ENCODE data around the gene PPAN.
A peak's percentile ranks its signal among the peaks of the same experiment; 100 is the strongest.

PPAN gene

DNA sequence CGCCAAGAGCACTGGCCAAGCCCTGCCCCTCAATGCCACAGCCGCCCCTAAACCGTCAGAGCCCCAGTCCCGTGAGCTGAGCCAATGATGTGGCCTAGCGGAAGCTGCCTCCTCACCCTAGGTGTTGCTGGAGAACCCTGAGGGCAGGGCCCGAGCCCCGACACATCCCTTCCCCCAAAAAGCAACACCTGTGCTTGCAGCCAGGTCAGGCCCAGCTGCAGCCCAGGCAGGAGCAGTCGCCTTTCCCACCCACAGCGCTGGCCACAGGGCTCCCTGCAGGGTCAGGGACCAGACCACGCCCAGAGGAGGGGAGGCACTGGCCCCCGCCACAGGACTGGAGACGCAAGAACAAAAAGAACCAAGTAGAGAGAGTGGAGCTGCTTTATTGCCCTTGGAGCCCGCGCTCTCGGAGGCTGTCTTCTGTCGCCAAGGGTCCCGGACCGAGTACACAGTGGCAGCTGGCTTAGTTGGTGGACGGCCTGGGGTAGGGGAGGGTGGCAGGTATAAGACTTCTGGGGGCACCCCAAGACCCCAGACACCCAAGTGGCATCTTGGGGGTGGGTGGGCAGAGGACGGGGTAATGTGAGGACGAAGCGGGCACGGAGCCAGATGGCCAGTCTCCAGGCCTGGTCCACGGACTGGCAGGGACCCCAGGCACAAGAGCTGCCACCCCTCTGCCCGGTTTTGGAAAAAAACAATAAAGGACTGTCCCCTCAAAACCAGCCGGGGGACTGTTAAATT is 8.7 kb downstream of the PPAN start:
- DNase-seq, result no peak

DNA sequence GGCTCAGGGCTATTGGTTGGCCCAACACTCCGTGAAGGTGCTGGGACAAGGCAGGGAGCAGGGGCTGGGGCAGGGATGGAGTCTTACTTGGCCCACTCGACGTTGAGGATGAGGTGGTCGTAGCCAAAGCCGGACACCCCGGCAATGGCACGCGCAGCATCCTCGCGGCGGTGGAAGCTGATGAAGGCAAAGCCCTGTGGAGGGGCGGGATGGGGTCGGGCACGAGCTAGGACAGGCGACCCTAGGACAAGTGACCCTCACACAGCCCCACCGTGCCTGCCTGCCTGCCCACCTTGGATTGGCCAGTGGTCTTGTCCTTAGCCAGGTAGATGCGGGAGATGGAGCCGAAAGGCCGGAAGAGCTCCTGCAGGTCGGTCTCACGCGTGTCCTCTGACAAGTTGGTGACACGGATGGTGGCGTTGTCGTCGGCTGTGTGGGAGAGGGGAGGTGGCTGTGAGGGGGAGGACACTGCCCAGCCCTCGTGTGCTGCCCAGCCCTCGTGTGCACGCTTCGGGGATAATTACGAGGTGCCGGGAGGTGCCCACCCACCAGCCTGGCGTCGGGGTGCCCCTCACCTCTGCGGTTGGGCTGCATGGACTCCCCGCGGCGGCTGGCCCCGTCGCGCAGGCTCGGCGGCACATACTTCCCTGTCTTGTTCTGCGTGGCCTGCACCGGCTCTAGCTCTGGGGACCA is 9.4 kb downstream of the PPAN start:
- no peak for DNase-seq

DNA sequence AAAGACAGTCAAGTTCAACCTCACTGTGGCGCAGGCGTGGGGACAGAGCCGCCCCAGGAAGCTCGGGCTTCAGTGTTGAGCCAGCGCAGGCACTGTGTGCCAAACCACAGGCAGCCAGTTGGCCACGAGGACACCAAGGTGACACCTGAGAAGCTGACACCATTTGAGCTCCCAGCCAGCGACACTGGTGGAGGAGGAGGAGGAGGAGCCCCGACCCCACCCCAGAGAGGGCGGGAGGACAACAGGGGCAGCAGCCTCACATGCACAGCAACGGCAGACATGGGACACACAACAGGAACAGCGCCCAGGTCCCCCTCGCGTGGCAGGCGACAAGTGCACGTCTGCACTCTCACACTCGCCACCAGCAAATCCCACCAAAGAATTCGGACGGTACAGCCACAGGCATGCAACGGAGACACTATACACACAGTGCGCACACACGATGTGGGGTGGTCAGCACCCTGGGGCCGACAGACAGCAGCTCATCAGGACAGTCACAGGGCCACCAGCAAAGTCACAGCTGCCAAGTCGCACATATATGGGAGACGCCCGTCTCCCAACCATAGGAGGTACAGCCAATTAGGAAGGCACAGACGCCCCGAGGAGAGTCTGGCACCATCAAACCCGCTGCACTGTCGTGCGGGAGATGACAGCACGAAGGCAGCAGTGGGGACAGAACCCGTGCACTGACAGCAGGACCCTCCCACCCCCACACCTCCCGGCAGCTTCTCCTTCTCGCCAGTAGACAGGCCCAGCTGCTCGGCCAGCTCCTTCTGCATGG is 10.1 kb downstream of the PPAN start:
- DNase-seq, result no peak

DNA sequence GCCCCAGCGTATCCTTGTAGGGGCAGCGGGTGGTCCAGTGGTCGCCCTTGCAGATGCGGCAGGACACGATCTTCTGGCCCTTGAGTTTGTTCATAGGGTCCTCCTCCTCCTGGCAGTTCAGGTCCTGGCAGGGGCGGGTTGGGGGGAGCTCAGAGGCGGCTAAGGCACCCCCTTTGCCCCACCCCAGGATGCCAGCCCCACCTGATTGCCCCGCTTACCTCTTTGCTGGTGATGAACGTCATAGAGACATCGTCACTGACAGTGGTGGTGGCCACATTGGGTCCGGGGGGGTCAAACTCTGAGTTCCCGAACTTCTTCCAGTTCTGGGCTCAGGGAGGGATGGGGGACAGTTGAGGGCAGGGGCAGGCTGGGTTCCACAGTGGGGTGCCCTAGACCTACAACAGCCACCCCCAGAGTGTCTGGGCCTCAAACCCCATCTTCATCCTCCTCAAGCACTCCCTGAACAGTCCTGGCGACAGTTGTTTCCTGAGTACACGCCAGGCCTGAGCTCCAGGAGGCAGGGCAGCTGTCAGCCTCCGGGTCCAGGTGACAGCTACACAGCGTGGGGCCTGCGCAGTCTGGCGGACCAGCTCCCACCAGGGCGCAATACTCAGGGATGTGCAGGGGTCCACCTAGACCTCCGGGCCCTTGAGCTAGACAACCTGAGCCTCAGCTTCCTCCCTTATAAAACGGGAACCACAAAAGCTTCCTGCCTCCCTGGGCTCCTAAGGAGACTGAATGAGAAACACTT is 10.9 kb downstream of the PPAN start:
- no peak for DNase-seq

DNA sequence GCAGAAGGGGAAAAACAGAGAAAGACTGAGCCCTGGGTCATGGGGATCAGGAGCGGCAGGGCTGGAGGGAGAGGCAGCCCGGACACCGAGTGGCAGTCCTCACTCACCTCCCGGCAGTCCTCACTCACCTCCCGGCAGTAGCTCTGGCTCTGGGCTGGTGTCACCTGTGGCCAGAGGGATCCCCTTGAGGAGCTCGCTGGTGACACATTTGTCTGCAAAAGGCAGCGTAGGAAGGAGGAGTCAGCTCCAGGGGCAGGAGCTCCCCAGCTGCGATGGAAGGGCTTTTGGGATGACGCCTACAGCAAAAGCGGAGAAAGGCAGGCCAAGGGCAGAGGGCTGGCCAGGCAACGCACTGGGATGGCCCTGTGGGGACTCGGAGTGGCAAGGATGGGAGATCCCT is 12.8 kb downstream of the PPAN start:
- DNase-seq, result no peak

DNA sequence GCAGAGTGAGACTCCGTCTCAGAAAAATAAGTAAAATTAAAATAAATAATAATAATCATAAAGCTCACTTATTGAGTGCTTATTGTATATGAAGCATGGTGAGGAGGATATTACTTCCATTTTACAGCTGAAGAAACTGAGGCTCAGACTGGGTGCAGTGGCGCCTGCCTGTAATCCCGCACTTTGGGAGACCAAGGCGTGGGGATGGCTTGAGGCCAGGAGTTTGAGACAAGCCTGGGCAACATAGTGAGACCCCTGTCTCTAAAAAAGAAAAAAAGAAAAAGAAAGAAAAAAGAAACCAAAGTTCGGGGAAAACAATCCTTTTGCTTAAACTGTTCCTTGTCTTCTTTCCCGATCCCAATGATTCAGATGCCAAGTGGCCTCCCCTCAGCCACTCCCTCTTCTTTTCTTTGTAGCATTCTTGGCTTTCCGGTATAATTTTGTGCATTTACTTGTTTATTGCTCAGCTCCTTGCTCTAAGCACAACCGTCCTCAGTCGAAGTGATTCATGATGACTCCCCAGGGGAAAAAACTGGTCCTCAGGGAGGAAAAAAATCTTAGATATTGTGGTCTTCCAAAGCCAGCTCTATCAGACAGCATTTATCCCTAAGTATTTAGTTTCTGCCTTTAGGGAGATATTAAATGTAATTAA is 14.5 kb downstream of the PPAN start:
- DNase-seq, result no peak

DNA sequence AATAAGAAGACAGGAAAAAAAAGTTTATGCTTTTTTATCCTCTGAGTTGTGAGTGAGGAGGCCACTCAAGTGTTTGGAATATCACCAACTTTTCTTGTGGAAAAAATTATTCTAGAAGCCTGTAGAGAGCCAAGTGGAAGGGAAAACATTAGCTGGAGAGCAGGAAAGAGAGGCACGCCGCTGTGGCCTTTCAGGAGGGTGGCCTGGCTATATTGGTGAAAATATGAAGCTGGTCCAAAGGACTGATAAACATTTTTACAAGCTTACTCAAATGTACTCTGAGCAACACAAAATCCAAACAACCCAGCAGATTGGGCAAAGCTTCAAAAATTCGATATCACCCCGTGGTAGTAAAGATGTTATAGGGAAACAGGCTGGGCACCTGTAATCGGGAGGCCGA is 15.9 kb downstream of the PPAN start:
- no peak for DNase-seq

DNA sequence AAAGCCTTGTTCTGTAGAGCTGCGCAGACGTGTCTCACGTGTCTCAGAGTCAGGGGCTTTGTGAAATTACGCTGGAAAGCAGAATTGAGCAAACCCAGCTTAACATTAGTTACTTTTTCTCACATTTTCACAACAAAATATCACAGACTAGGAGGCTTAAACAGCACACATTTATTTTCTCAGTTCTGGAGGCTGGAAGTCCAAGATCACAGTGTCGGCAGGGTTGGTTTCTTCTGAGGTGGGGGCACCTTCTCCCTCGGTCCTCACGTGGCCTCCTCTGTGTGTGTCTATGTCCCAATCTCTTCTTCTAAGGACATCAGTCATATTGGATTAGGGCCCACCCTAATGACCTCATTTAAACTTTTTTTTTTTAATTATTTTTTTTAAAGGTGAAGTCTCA is 18.3 kb downstream of the PPAN start:
- no peak for DNase-seq

DNA sequence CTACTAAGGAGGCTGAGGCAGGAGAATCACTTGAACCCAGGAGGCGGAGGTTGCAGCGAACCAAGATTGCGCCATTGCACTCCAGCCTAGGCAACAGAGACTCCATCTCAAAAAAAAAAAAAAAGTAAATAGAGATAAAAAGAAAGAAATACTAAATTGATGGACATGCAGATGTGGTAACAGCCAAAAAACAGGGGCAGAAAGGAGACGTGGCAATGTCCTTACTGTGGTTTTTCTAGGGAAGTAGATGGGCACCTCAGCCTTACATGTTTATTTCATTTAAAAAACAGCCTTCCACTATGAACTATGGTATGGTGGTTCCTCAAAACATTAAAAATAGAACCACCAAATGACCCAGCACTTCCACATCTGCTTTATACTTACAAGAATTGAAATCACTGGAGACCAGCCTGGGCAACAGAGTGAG is 20.1 kb downstream of the PPAN start:
- DNase-seq, result peak; percentile 66

DNA sequence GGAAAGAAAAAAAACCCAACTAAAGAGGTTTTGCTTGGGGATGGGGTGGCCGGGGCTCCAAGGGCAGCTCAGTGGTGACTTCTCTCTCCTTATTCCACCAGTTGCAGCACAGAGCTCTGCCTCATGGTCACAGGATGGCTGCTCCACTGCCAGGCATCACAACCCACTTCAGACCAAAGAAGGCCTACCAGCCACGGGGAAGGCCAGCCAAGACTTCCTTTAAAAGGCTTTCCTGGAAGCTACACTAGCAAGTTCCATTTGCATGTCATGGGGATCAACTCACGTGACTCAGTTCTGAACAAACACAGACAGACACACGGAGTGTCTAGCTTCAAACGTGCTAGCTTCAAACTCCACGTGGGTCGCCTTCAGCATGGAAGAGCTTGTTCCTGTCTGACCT is 26.7 kb downstream of the PPAN start:
- no peak for DNase-seq

DNA sequence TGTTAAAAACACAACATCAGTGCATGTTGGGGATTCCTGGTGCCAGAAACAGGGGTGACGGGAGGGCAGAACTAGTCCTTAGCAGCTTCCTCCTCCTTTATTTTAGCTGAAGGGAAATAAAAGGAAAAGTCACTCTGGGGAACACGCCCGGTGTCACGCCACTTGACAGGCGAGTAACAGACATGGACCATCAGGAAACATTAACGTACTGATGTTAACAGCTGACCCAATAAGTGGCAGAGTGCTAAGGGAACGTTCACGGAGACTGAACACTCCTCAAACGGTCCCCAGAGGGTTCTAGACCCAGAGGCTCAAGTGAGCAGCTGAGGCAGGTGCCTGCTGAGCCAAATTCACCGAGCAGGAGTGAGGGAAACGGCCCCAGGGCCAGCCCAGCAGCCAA is 27.4 kb downstream of the PPAN start:
- no peak for DNase-seq

DNA sequence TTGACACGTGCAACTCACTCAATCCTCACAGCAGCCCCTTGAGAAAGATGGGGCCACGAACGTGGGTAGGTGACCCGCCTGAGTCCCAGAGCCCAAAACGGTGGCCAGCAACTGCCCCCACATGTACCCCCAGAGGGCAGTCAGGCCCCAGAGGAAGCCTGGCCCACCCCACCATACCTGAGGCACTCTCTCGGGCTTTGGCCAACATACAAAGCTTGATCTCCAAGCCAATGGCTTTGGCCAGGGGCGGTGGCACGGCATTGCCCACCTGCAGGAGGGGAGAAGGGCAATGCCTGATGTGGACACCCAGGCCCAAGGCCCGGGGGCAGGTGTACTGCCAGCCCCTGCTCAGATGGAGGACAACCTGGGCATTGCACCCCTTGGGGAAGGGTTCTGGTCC is 27.9 kb downstream of the PPAN start:
- no peak for DNase-seq

DNA sequence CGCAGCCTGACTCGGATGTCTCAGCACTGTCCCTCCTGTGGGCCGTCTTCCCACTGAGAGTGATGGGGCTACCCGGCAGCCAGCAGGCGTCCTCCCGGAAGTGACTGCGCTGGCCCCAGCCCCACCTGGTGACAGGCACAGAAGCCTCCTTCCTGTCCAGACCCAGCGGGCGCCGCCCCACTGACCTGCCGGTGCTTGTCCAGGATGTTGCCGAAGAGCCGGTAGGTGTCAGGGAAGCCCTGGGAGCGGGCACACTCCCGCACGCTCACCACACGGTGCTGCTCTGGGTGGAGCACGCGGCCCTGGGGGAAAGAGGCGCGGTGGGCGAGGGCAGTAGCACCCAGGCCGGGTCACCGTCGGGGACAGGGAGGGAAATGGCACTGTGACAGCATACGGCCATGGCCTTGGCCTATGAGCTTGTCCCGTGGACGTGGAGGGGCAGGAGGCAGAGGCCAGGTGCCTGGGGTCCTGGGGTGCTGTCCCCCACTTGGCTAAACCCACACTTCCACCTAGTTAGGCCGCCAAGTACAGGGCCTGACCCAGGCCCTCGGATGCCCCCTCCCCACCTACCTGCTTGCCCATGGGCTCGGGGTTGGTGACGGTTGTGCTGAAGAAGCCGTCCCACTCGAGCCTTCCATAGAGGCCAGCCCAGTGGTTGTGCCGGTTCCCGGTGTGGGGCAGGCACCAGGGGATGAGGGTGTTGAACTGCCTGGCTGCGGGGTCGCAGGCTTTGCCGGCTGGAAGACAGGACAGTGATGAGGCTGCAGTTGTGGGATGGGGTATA is 29.6 kb downstream of the PPAN start:
- no peak for DNase-seq

DNA sequence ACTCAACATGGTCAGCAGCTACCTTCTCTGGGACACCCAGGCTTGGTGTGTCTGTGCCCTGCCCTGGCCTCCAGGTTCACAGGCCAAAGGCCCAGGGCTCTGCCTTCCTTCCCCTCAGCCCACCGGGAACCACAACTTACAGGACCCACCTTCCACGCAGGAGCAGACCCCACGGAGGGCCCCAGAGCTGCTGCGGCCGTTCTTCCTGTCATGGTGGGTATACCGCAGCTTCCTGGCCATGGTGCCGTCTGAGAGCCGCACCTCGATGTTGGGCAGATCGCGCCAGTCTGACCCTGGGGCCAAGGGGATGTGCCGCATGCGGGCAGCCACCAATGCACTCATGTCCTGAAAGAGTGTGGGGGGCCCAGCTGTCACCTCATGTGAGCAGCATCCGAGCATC is 30.8 kb downstream of the PPAN start:
- DNase-seq, result no peak

DNA sequence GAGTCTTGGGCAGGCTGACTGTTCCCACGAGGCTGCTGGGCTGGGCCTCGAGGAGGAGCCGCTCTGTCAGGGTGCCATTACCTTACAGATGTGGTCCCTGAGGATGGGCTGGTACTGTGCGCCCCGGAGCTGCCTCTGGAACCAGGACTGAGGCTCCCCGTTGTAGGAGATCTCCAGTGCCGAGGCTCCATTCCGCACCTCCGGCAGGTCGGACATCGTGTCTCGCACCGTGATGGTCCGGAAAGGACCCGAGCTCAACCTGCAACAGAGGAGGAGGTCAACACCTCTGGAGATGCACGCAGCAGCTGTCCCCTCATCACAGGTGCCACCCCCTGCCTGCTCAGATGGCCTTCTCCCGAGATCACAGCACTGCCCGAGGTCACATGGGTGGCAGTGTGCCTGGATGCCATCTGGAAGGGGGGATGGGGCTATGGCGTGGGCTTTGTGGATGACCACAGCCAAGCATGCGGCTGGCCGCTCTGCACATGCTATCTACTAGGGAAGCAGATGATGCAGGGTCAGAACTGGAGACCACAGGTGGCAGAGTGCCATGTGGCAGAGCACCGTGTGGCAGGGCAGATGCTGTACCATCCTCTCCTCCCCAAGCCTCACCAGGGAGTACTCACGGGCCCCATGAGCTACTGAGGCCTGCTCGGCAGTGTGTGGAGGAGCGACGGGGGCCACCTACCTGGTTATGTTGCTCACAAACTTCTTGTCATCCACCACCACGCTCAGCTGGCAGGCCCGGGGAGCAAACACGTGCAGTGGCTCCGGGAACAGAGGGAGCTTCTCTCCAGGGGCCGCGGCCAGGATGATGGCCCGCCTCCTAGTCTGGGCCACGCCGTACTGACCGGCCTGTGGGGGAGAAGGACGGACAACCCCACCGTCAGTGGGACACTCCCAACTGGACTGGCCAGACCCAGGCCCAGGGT is 31.9 kb downstream of the PPAN start:
- no peak for DNase-seq

DNA sequence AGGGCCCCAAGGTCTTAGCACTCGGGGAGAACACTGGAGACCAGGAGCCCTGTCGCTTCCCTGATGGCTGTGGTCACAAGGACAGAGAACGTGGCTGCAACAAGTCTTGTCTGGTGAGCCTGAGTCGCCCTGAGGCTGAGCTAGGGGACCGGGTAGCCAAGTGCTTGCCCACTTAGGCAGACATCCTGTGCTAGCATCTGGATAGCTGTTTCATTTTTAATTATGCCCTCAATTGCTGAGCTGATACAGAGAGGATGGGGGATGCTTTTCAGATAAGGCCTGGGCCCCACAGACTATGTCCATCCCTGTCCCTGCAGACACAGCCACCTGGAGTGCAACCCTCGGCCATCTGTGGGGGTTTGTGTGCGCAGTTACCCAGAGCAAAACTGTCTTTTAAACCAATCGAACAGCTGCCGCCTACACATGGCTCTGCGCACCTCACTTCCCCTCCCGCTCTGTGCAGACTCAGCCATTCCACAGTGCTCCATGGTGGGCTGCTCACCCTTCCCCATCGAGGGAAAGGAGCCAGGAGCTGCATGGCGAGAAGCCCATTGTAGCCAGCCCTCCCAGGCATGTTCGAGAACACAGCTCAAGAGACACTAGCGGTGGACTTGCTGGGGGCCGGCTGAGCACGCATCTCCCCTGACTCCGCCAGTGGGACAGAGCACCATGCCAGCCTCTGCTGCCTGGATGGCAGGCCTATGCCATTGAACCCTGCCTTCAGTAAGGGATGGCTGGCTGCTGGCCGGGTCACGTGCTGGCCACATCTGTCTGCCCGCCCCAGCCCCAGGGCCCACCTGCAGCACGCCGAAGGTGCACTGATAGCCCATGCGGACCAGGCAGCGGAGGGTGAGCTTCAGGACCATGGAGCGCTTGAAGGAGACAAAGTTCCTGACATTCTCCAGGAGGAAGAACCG is 33.0 kb downstream of the PPAN start:
- DNase-seq, result no peak

DNA sequence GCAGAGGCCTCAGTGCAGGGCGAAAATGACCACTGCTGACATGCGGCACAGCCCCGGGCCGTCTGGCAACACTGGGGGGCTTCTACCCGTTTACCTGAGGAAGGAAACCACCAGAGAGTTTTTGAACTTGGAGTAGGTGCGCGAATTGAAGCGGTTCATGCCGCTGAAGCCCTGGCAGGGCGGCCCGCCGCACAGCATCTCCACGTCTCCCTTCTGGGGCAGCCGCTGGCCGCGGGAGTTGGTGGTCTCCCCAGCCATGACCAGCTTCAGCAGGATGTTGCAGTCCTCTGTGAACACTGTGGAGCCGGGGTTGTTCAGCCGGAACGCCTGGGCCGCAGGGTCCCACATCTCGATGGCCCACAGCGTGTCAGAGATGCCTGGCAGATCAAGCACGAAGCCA is 33.8 kb downstream of the PPAN start:
- DNase-seq, result no peak

DNA sequence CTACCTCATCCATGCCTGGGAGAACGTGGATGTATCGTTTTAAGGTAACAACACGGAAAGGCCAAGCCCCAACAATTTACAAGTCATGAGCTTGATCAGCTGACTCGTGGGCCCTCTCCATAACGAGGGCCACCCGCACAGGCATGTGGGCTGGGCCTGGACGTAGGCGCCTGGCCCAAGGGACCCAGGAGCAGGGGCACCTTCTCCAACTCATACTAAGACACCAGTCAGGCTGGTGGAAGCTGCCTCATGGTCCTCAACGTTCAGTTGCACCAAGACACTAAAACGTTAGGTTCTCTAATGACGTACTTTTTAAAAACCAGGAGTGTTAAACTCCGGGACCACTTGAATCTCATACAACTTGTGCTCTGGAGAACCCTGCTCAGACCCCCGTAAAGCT is 35.3 kb downstream of the PPAN start:
- no peak for DNase-seq

DNA sequence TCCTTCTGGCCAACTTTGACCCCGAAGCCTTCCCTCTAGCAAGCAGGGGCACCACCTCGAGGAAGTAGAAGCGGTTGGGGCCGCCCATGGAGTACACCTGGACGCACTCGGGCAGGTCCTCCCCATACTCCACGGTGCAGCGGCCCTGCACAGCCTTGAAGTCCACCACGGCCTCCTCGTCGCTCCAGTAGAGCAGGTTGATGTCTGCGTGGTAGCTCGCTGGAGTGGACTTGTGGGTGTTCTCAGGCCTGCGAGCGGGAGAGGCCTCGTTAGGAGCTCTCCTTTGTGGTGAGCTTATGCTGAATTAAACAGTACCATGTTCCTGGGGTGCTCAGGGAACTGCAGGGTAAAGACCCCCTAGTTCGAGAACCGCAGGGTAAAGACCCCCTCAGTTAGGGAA is 35.8 kb downstream of the PPAN start:
- no peak for DNase-seq

Data from GDM1 (cell line).